GM18867 (cell line): Measurements from ENCODE around the gene SPDYC.

ENCODE experiments used
- ATAC-seq: cut with Tn5 transposase; IDR thresholded peaks from one replicate; pipeline ENCODE4 v1.9.1; 2021; ENCODE audit warnings: mild to moderate bottlenecking, moderate library complexity; ENCODE audit not compliant: unreplicated experiment

Gene SPDYC

GRCh38 chr11:65204646-65205601, 34.9 kb downstream of the SPDYC start:
- ATAC-seq: no peak

GRCh38 chr11:65205602-65205967, 35.6 kb downstream of the SPDYC start:
- no peak for ATAC-seq

- ATAC-seq: no peak
Observed at GRCh38 chr11:65206441-65206841, 36.4 kb downstream of the SPDYC start.

GRCh38 chr11:65206901-65207300, 36.9 kb downstream of the SPDYC start:
- no peak for ATAC-seq

GRCh38 chr11:65207918-65208784, 38.1 kb downstream of the SPDYC start:
- ATAC-seq: no peak

GRCh38 chr11:65208785-65209710, 39.0 kb downstream of the SPDYC start:
- ATAC-seq: no peak

GRCh38 chr11:65209711-65210360, 39.8 kb downstream of the SPDYC start:
- ATAC-seq: no peak

GRCh38 chr11:65210361-65210731, 40.3 kb downstream of the SPDYC start:
- no peak for ATAC-seq

- no peak for ATAC-seq
Observed at GRCh38 chr11:65210748-65211147, 40.7 kb downstream of the SPDYC start.

- ATAC-seq: no peak
Observed at GRCh38 chr11:65211293-65212105, 41.5 kb downstream of the SPDYC start.

- no peak for ATAC-seq
Observed at GRCh38 chr11:65212226-65212801, 42.3 kb downstream of the SPDYC start.

GRCh38 chr11:65213322-65214211, 43.5 kb downstream of the SPDYC start:
- no peak for ATAC-seq

- ATAC-seq: no peak
Observed at GRCh38 chr11:65214212-65214845, 44.3 kb downstream of the SPDYC start.

- ATAC-seq: no peak
Observed at GRCh38 chr11:65215441-65216076, 45.5 kb downstream of the SPDYC start.

GRCh38 chr11:65216830-65217229, 46.8 kb downstream of the SPDYC start:
- ATAC-seq: no peak

GRCh38 chr11:65217441-65218423, 47.7 kb downstream of the SPDYC start:
- ATAC-seq: no peak
